ENCODE results near the gene TUT4. TPM values are rescaled to one million over a fixed set of nuclear protein-coding genes. Genes with fewer than 3 reads are reported as not detected.

The TUT4 gene
- total RNA-seq, 1 donor from 2014 or later = 32.1 TPM

DNA sequence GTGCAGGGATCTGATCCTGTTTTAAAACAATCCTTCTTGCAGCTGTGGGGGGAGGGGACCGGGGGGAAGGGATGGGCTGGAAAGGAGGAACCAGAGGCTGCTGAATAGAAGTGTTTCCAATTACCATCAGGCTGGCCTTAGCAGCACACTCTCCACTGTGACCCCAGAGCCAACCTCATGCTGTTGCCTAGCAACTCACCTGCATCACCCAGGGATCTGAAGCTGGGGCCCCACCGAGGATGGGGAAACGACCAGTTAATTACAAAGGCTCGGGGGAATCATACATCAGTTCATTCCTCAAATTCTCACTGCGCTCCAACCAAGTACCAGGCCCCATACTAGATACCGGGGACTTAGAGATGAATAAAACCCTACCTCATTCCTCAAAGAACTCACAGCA lies 37.4 kb upstream of the TUT4 start:
- Histone ChIP-seq H3K4me3 (ENCODE audit: low read depth, low read length) (no peak overlapping the region), H3K36me3 (ENCODE audit: control insufficient read depth, insufficient read depth, low read length) (no peaks in the 10 kb centered on the region), H3K27me3 (ENCODE audit: control insufficient read depth, insufficient read depth, low read length) (no peaks in the 10 kb centered on the region)
- DNase-seq (ENCODE audit: low read depth) = no peak
- TF ChIP-seq, protein P1, sequence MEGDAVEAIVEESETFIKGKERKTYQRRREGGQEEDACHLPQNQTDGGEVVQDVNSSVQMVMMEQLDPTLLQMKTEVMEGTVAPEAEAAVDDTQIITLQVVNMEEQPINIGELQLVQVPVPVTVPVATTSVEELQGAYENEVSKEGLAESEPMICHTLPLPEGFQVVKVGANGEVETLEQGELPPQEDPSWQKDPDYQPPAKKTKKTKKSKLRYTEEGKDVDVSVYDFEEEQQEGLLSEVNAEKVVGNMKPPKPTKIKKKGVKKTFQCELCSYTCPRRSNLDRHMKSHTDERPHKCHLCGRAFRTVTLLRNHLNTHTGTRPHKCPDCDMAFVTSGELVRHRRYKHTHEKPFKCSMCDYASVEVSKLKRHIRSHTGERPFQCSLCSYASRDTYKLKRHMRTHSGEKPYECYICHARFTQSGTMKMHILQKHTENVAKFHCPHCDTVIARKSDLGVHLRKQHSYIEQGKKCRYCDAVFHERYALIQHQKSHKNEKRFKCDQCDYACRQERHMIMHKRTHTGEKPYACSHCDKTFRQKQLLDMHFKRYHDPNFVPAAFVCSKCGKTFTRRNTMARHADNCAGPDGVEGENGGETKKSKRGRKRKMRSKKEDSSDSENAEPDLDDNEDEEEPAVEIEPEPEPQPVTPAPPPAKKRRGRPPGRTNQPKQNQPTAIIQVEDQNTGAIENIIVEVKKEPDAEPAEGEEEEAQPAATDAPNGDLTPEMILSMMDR (IDR thresholded peaks at IDR 0.05; ENCODE audit: insufficient read depth, low read length, poor library complexity, severe bottlenecking) = no peak

DNA sequence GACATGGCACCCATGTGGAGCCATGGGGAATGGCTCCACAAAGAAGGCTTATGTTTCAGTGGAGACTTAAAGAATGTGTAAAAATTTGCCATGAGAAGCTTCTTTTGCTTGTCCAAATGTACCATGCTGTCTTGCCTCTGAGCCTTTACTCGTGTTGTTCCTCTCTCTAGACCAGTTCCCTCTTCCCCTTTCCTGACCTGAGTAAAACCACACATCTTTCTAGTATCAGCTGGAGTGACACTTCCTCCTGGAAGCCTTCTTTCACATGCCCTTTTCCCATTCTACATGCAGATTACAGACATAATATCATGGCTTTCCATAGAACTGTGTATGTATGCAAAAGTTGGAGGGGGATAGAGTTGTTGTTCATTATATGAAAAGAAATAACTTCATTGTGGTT lies 35.6 kb upstream of the TUT4 start:
- TF ChIP-seq, protein P1 (IDR thresholded peaks at IDR 0.05; ENCODE audit: insufficient read depth, low read length, poor library complexity, severe bottlenecking) = no peak
- DNase-seq (ENCODE audit: low read depth) = no peak
- Histone ChIP-seq H3K4me3 (ENCODE audit: low read depth, low read length) (no peak overlapping the region), H3K27me3 (ENCODE audit: control insufficient read depth, insufficient read depth, low read length) (no peaks in the 10 kb centered on the region), H3K36me3 (ENCODE audit: control insufficient read depth, insufficient read depth, low read length) (no peaks in the 10 kb centered on the region)

DNA sequence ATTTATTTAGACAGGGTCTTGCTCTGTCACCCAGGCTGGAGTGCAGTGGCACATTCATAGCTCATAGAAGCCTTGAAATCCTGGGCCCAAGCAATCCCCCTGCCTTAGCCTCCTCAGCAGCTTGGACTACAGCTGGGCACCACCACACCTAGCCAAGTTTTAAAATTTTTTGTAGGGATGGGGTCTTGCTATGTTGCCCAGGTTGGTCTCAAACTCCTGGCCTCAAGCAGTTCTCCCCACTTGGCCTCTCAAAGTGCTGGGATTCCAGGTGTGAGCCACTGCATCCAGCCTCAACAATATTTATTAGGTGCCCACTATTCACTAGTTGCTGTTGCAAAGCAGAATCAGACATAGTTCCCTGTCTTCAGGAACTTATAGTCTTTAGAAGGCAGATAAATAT lies 35.1 kb upstream of the TUT4 start:
- no peak for DNase-seq (ENCODE audit: low read depth)
- Histone ChIP-seq H3K4me3 (ENCODE audit: low read depth, low read length) (no peak overlapping the region), H3K36me3 (ENCODE audit: control insufficient read depth, insufficient read depth, low read length) (no peaks in the 10 kb centered on the region), H3K27me3 (ENCODE audit: control insufficient read depth, insufficient read depth, low read length) (no peaks in the 10 kb centered on the region)
- TF ChIP-seq, protein P1 (IDR thresholded peaks at IDR 0.05; ENCODE audit: insufficient read depth, low read length, poor library complexity, severe bottlenecking) = no peak

DNA sequence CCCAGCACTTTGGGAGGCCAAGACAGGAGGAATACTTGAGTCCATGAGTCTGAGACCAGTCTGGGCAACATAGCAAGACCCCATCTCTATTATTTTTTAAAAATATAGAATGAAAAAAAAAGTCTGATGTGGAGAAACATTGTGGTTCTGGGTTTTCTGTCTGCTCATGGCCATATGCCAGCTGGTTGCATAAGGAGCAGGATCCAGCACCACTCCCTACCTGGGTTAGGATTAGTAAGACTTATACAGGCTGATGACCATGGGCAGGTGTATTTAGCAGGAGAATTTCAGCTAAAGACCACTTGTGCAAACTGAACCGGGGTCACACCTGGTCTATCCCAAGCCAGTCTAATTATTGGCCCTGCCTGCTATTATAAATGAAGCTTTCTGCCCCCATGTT lies 32.6 kb upstream of the TUT4 start:
- TF ChIP-seq, protein P1 (IDR thresholded peaks at IDR 0.05; ENCODE audit: insufficient read depth, low read length, poor library complexity, severe bottlenecking) = no peak
- no peak for DNase-seq (ENCODE audit: low read depth)
- no peak overlapping the region for H3K4me3 ChIP-seq (ENCODE audit: low read depth, low read length)
- H3K36me3 ChIP-seq (ENCODE audit: control insufficient read depth, insufficient read depth, low read length) = no peaks in the 10 kb centered on the region
- H3K27me3 ChIP-seq (ENCODE audit: control insufficient read depth, insufficient read depth, low read length) = no peaks in the 10 kb centered on the region

DNA sequence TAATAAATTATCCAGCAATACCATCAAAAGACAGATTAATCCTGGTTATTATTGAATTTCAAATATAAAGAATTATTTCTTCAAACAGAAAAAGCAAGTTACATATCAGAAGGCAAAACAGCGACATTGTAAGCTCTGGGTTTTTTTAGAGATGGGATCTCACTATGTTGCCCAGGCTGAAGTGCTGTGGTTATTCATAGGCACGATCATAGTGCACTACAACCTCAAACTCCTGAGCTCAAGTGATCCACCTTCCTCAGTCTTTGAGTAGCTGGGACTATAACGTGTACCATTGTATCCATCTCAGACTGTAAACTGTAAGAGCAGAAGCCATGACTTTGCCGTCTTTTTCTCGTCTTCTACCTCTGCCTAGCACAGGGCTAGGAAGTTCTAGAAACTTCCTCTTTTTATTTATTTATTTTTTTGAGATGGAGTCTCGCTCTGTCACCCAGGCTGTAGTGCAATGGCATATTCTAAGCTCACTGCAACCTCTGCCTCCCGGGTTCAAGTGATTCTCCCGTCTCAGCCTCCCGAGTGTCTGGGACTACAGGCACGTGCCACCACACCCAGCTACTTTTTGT lies 29.3 kb upstream of the TUT4 start:
- DNase-seq (ENCODE audit: low read depth) = no peak
- Histone ChIP-seq H3K4me3 (ENCODE audit: low read depth, low read length) (no peak overlapping the region), H3K36me3 (ENCODE audit: control insufficient read depth, insufficient read depth, low read length) (no peaks in the 10 kb centered on the region), H3K27me3 (ENCODE audit: control insufficient read depth, insufficient read depth, low read length) (no peaks in the 10 kb centered on the region)
- TF ChIP-seq, protein P1 (IDR thresholded peaks at IDR 0.05; ENCODE audit: insufficient read depth, low read length, poor library complexity, severe bottlenecking) = no peak

DNA sequence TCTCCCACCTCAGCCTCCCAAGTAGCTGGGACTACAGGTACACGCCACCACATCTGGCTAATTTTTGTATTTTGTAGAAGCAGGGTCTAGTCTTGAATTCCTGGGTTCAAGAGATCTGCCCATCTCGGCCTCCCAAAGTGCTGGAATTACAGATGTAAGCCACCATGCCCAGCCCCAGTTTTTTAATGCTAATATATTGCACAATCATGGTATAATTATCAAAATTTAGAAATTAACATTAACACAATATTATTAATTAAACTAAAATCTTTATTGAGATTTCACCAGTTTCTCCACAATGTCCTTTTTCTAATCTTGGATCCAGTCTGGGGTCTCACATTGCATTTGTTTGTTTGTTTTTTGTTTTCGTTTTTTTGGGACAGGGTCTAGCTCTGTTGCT lies 27.4 kb upstream of the TUT4 start:
- DNase-seq (ENCODE audit: low read depth) = no peak
- Histone ChIP-seq H3K4me3 (ENCODE audit: low read depth, low read length) (no peak overlapping the region), H3K36me3 (ENCODE audit: control insufficient read depth, insufficient read depth, low read length) (no peaks in the 10 kb centered on the region), H3K27me3 (ENCODE audit: control insufficient read depth, insufficient read depth, low read length) (no peaks in the 10 kb centered on the region)
- TF ChIP-seq, protein P1 (IDR thresholded peaks at IDR 0.05; ENCODE audit: insufficient read depth, low read length, poor library complexity, severe bottlenecking) = no peak

Data from kidney epithelial cell (primary cell).